B cell (primary cell): Measurements from ENCODE around the gene SERP1. TPM values are rescaled to one million over a fixed set of nuclear protein-coding genes. Genes with fewer than 3 reads are reported as not detected.

Experiments used
- ATAC-seq: fragments of 200-7000 bp; cut with Tn5 transposase; one replicate; pipeline ENCODE4 v1.10.0; 2021; ENCODE audit warnings: low read depth, mild to moderate bottlenecking, moderate number of reproducible peaks, moderate library complexity
- CTCF ChIA-PET: fragments of 350-600 bp; sonication (Branson Sonifier 250); formaldehyde crosslinking; loops from one replicate; lab custom pipeline; 2021; ENCODE audit warnings: antibody characterized with exemption, inconsistent platforms; lab: Charles Lee
- POLR2A ChIA-PET: fragments of 350-600 bp; sonication (Branson Sonifier 250); formaldehyde crosslinking; loops from one replicate; lab custom pipeline; 2021; ENCODE audit warnings: antibody characterized with exemption; lab: Charles Lee
- DNase-seq: peaks from one replicate; pipeline ENCODE4 v3.0.0; 2013
- H2AFZ ChIP-seq: 2 replicates; pipeline ENCODE4 v1.6.1; 2012; ENCODE audit warnings: mild to moderate bottlenecking, low read depth, low read length; ENCODE audit not compliant: insufficient read depth, poor library complexity, severe bottlenecking
- H3K27ac ChIP-seq, 2 donors: 1 replicate in 1 of 2; 2 replicates in 1 of 2; pipeline ENCODE4 v1.5.1; 2012 to 2013; ENCODE audit warnings: low read length in 2 of 2, mild to moderate bottlenecking in 2 of 2, moderate library complexity in 1 of 2
- H3K27me3 ChIP-seq, 4 experiments: fragments of 200-600 bp in 1 of 4; sonication (generic) in 1 of 4; replicated peaks in 1 of 4; 1 replicate in 2 of 4; 2 replicates in 2 of 4; pipeline versions ENCODE4 v1.6.1 to v1.7.0; 2013 to 2016; ENCODE audit warnings: low read length in 3 of 4, mild to moderate bottlenecking in 2 of 4, mixed read lengths in 1 of 4, moderate library complexity in 1 of 4; ENCODE audit not compliant: insufficient read depth in 4 of 4, control insufficient read depth in 3 of 4; ENCODE audit errors: control extremely low read depth in 1 of 4
- H3K36me3 ChIP-seq, 2 experiments: replicated peaks in 1 of 2; 1 replicate in 1 of 2; 2 replicates in 1 of 2; pipeline versions ENCODE4 v1.6.1 to v1.7.1; 2013; ENCODE audit warnings: low read length in 1 of 2; ENCODE audit not compliant: insufficient read depth in 2 of 2, control insufficient read depth in 1 of 2; ENCODE audit errors: control extremely low read depth in 1 of 2, extremely low read depth in 1 of 2
- H3K4me1 ChIP-seq, 2 donors: fragments of 200-600 bp in 1 of 2; sonication (generic) in 1 of 2; 1 replicate in 1 of 2; 2 replicates in 1 of 2; pipeline versions ENCODE4 v1.5.1 to v1.6.1; 2013 to 2017; ENCODE audit warnings: low read length in 2 of 2; ENCODE audit not compliant: control insufficient read depth in 2 of 2, insufficient read depth in 2 of 2
- H3K4me2 ChIP-seq: replicated peaks from 2 replicates; pipeline ENCODE3; 2012; ENCODE audit warnings: mild to moderate bottlenecking, low read depth, low read length; ENCODE audit not compliant: poor library complexity, severe bottlenecking
- H3K4me3 ChIP-seq, 5 experiments: fragments of 200-600 bp in 1 of 5; sonication (generic) in 1 of 5; 1 replicate in 3 of 5; 2 replicates in 2 of 5; pipeline versions ENCODE4 v1.5.1 to v1.7.0; 2011 to 2016; ENCODE audit warnings: low read length in 4 of 5, mild to moderate bottlenecking in 4 of 5, low read depth in 2 of 5, control low read depth in 1 of 5, moderate library complexity in 1 of 5; ENCODE audit not compliant: insufficient read depth in 1 of 5; ENCODE audit errors: control extremely low read depth in 1 of 5, extremely low read depth in 1 of 5
- H3K79me2 ChIP-seq: fragments of 200-600 bp; sonication (generic); one replicate; pipeline ENCODE4 v1.6.0; 2016; ENCODE audit warnings: low read length; ENCODE audit not compliant: control insufficient read depth, insufficient read depth
- H3K9ac ChIP-seq: fragments of 200-600 bp; sonication (generic); 2 replicates; pipeline ENCODE4 v1.6.1; 2017; ENCODE audit warnings: mild to moderate bottlenecking, low read length, moderate library complexity
- H3K9me3 ChIP-seq, 3 donors: one replicate each; pipeline versions ENCODE4 v1.6.1 to v1.7.1; 2013; ENCODE audit warnings: low read length in 2 of 3; ENCODE audit not compliant: control insufficient read depth in 2 of 3, insufficient read depth in 1 of 3; ENCODE audit errors: control extremely low read depth in 1 of 3
- H4K20me1 ChIP-seq: 2 replicates; pipeline ENCODE4 v1.6.0; 2012; ENCODE audit warnings: mild to moderate bottlenecking, low read length; ENCODE audit not compliant: insufficient read depth, control insufficient read depth, poor library complexity, severe bottlenecking
- H3K27ac Mint-ChIP-seq: one replicate; pipeline ENCODE4 v1.8.0; 2021; ENCODE audit warnings: mixed read lengths
- H3K27me3 Mint-ChIP-seq: one replicate; pipeline ENCODE4 v1.8.0; 2021; ENCODE audit warnings: mixed read lengths
- H3K4me1 Mint-ChIP-seq: one replicate; pipeline ENCODE4 v1.8.0; 2021; ENCODE audit warnings: mixed read lengths
- H3K4me3 Mint-ChIP-seq: one replicate; pipeline ENCODE4 v1.8.0; 2021; ENCODE audit warnings: mixed read lengths
- H3K9me3 Mint-ChIP-seq: one replicate; pipeline ENCODE4 v1.8.0; 2022; ENCODE audit warnings: mixed read lengths; ENCODE audit not compliant: insufficient read depth
- EZH2 ChIP-seq: IDR thresholded peaks from 2 replicates; pipeline ENCODE4 v1.6.1; 2012; ENCODE audit warnings: borderline replicate concordance, low read depth, mild to moderate bottlenecking, moderate library complexity, low read length; ENCODE audit not compliant: insufficient read depth, poor library complexity, severe bottlenecking
- WGBS: methylation state at CpG from one replicate; pipeline ENCODE4 v1.1.5; 2013; ENCODE audit warnings: missing lambda C conversion rate; ENCODE audit not compliant: insufficient coverage; 5-methylcytosine and 5-hydroxymethylcytosine counted together
- intact Hi-C: fragments of 100-400 bp; cut with micrococcal nuclease; formaldehyde crosslinking; loops from one replicate; pipeline ENCODE4 v1.10.0; 2022
- polyA plus RNA-seq: library from polyadenylated mRNA; depleted of rRNA; stranded (reverse); fragments of >200 nt; gene quantifications from 2 replicates; pipeline ENCODE4 v1.2.3, GENCODE V29; 2012
- total RNA-seq, 2 donors: library from RNA; stranded (reverse); fragments of 120-200 nt in 1 of 2; gene quantifications; 1 replicate in 1 of 2; 2 replicates in 1 of 2; pipeline versions ENCODE4 v1.2.3 to v1.2.4, GENCODE V29; 2013 to 2022
- TF ChIP-seq, protein P1 (sequence below): fragments of 200-600 bp; IDR thresholded peaks from one replicate; pipeline ENCODE4 v1.8.0; 2022; ENCODE audit warnings: antibody characterized with exemption, mild to moderate bottlenecking

SERP1 gene
- total and polyA plus RNA-seq, 2 donors (not counting 1 experiment from before 2014, with no cell fraction given), result 84.6 to 114 TPM

- peaks cover 70% of the 10 kb centered on the region for H3K79me2 ChIP-seq
- under 1% methylated on average over 51 of the region's 54 CpGs for WGBS
- peak overlapping the region; percentile 87 to 98 for H3K27ac ChIP-seq
- peak overlapping the region; percentile 87 for H3K4me2 ChIP-seq
- ChIA-PET POLR2A (interaction anchor here (1.1 to 2.6 kb wide), 6 partner anchors 57 to 319 kb away, joined by 3 to 16 read pairs (median 10); partner anchors contain the start of genes ERICH6, SELENOT, SIAH2 and TSC22D2), CTCF (interaction anchor here (1.0 to 2.3 kb wide), 6 partner anchors 17 to 785 kb away, joined by 3 to 9 read pairs (median 4); partner anchors contain the start of gene TSC22D2)
- Mint-ChIP-seq H3K27me3 (no peaks in the 10 kb centered on the region), H3K4me1 (peaks cover 44% of the 10 kb centered on the region), H3K4me3 (peak overlapping the region; percentile 93), H3K9me3 (no peaks in the 10 kb centered on the region), H3K27ac (peak overlapping the region; percentile 99)
- ATAC-seq (no peak), DNase-seq (no peak)
- TF ChIP-seq, protein P1, sequence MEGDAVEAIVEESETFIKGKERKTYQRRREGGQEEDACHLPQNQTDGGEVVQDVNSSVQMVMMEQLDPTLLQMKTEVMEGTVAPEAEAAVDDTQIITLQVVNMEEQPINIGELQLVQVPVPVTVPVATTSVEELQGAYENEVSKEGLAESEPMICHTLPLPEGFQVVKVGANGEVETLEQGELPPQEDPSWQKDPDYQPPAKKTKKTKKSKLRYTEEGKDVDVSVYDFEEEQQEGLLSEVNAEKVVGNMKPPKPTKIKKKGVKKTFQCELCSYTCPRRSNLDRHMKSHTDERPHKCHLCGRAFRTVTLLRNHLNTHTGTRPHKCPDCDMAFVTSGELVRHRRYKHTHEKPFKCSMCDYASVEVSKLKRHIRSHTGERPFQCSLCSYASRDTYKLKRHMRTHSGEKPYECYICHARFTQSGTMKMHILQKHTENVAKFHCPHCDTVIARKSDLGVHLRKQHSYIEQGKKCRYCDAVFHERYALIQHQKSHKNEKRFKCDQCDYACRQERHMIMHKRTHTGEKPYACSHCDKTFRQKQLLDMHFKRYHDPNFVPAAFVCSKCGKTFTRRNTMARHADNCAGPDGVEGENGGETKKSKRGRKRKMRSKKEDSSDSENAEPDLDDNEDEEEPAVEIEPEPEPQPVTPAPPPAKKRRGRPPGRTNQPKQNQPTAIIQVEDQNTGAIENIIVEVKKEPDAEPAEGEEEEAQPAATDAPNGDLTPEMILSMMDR, result no peak
- no peak for TF ChIP-seq EZH2
- H3K9ac ChIP-seq, result peak overlapping the region; percentile 95
- peak overlapping the region; percentile 80 for H2AFZ ChIP-seq
- no peaks in the 10 kb centered on the region for H3K9me3 ChIP-seq
- H3K4me3 ChIP-seq, result peak overlapping the region; percentile 67 to 95 (median 86)
- peaks cover 3 to 13% of the 10 kb centered on the region in 2 experiments for H3K36me3 ChIP-seq
- intact Hi-C loops, result loop anchor here (1.0 to 10.0 kb wide), 10 partner anchors 37 to 732 kb away; partner anchors contain the start of genes ERICH6, P2RY14, RNF13 and SELENOT
- H3K27me3 ChIP-seq, result no peaks in the 10 kb centered on the region
- H3K4me1 ChIP-seq, result peaks cover 11 to 21% of the 10 kb centered on the region in 2 donors
- H4K20me1 ChIP-seq, result no peaks in the 10 kb centered on the region
Measured at GRCh38 chr3:150545419-150546225, 674 bp downstream of the SERP1 start.
